HCT116 (cell line): ENCODE data around the gene CCDC61. TPM values are rescaled to one million over a fixed set of nuclear protein-coding genes. Genes with fewer than 3 reads are reported as not detected.
A peak's percentile ranks its signal among the peaks of the same experiment; 100 is the strongest.

Experiments used
- ATAC-seq: fragments of 200-7000 bp; cut with Tn5 transposase; 2 replicates; pipeline ENCODE4 v1.9.1; 2020; ENCODE audit warnings: mild to moderate bottlenecking, moderate library complexity
- BruUV-seq: library from RNA; stranded (reverse); fragments of 400-500 nt; replicated peaks from 2 replicates; lab custom pipeline; 2021; lab: Mats Ljungman, UMichigan
- CTCF ChIA-PET: fragments of 300-600 bp; sonication (Branson Sonifier 250); formaldehyde crosslinking; loops from one replicate; lab custom pipeline; 2021; ENCODE audit warnings: antibody characterized with exemption; lab: Charles Lee
- POLR2A ChIA-PET: fragments of 300-600, 350-600 bp; sonication (Branson Sonifier 250); formaldehyde crosslinking; loops from one replicate; lab custom pipeline; 2021; ENCODE audit warnings: antibody characterized with exemption; lab: Charles Lee
- RAD21 ChIA-PET, 2 experiments: fragments of 300-600 bp; sonication (Branson Sonifier 250); formaldehyde crosslinking; loops; one replicate each; lab custom pipeline; 2023; ENCODE audit warnings: low total read pairs in 2 of 2; ENCODE audit not compliant: uncharacterized antibody in 2 of 2, unreplicated experiment in 2 of 2, low non-redundant PET in 1 of 2; lab: Charles Lee
- DNase-seq: peaks from one replicate; pipeline ENCODE4 v3.0.0-alpha.2; 2010; ENCODE audit warnings: low read depth, low spot score
- H2AFZ ChIP-seq: fragments of 200-600 bp; shearing (Covaris generic), sonication (generic); 2 replicates; pipeline ENCODE4 v1.6.1; 2017; ENCODE audit warnings: low read depth, mixed run types, mixed read lengths, antibody characterized with exemption, low read length; ENCODE audit not compliant: poor library complexity, severe bottlenecking
- H3K27ac ChIP-seq: 2 replicates; pipeline ENCODE4 v1.5.1; 2012; ENCODE audit warnings: low read depth, low read length
- H3K27me3 ChIP-seq: fragments of 200-600 bp; sonication (generic); 2 replicates; pipeline ENCODE4 v1.6.1; 2016; ENCODE audit warnings: mixed run types, low read length, mixed read lengths; ENCODE audit not compliant: insufficient read depth
- H3K36me3 ChIP-seq, 2 experiments: fragments of 200-500 bp in 1 of 2; fragments of 200-600 bp in 1 of 2; sonication (Bioruptor generic) in 1 of 2; sonication (generic) in 1 of 2; 2 replicates each; pipeline versions ENCODE4 v1.5.1 to v1.6.1; 2014 to 2016; ENCODE audit warnings: low read length in 2 of 2, inconsistent platforms in 1 of 2, mixed read lengths in 1 of 2, mixed run types in 1 of 2; ENCODE audit not compliant: insufficient read depth in 2 of 2, control insufficient read depth in 1 of 2
- H3K4me1 ChIP-seq, 2 experiments: fragments of 200-600 bp in 1 of 2; sonication (generic) in 1 of 2; 2 replicates each; pipeline versions ENCODE4 v1.5.1 to v1.6.1; 2012 to 2017; ENCODE audit warnings: low read length in 2 of 2, inconsistent platforms in 1 of 2, mild to moderate bottlenecking in 1 of 2, mixed read lengths in 1 of 2, mixed run types in 1 of 2, moderate library complexity in 1 of 2; ENCODE audit not compliant: insufficient read depth in 2 of 2, control insufficient read depth in 1 of 2
- H3K4me2 ChIP-seq: fragments of 200-600 bp; sonication (generic); 2 replicates; pipeline ENCODE4 v1.6.1; 2017; ENCODE audit warnings: mixed run types, low read length, mixed read lengths
- H3K4me3 ChIP-seq, 2 experiments: fragments of 200-600 bp in 1 of 2; sonication (generic) in 1 of 2; replicated peaks in 1 of 2; 2 replicates each; pipeline ENCODE4 v1.5.1; 2011 to 2016; ENCODE audit warnings: low read length in 2 of 2, control low read depth in 1 of 2, low read depth in 1 of 2, mild to moderate bottlenecking in 1 of 2, mixed read lengths in 1 of 2, mixed run types in 1 of 2
- H3K79me2 ChIP-seq: fragments of 200-600 bp; sonication (generic); 2 replicates; pipeline ENCODE4 v1.6.1; 2017; ENCODE audit warnings: mild to moderate bottlenecking, mixed run types, low read length, moderate library complexity, mixed read lengths; ENCODE audit not compliant: insufficient read depth
- H3K9ac ChIP-seq: fragments of 200-600 bp; sonication (generic); 2 replicates; pipeline ENCODE4 v1.6.1; 2016; ENCODE audit warnings: low read length, mixed read lengths
- H3K9me2 ChIP-seq: fragments of 200-600 bp; sonication (generic), shearing (Covaris generic); 2 replicates; pipeline ENCODE4 v1.6.1; 2017; ENCODE audit warnings: mixed run types, mild to moderate bottlenecking, moderate library complexity; ENCODE audit not compliant: insufficient read depth
- H3K9me3 ChIP-seq, 2 experiments: fragments of 200-500 bp in 1 of 2; fragments of 200-600 bp in 1 of 2; sonication (Bioruptor generic) in 1 of 2; sonication (generic) in 1 of 2; 2 replicates each; pipeline ENCODE4 v1.6.1; 2014 to 2017; ENCODE audit warnings: low read length in 2 of 2, mixed read lengths in 2 of 2, inconsistent platforms in 1 of 2, low read depth in 1 of 2, mild to moderate bottlenecking in 1 of 2, mixed run types in 1 of 2, moderate library complexity in 1 of 2; ENCODE audit not compliant: control insufficient read depth in 1 of 2, insufficient read depth in 1 of 2
- H4K20me1 ChIP-seq: fragments of 200-600 bp; sonication (generic), shearing (Covaris generic); 2 replicates; pipeline ENCODE4 v1.6.1; 2017; ENCODE audit warnings: mixed run types, mild to moderate bottlenecking, moderate library complexity; ENCODE audit not compliant: insufficient read depth
- CBX3 ChIP-seq: IDR thresholded peaks from 2 replicates; pipeline ENCODE4 v1.6.1; 2012; ENCODE audit warnings: low read depth
- CTCF ChIP-seq, 3 experiments: fragments of 200-600 bp in 1 of 3; sonication (generic) in 1 of 3; IDR thresholded peaks in 2 of 3; conservative IDR thresholded peaks in 1 of 3; 2 replicates each; pipeline ENCODE4 v1.5.1; 2012 to 2017; ENCODE audit warnings: low read depth in 2 of 3, low read length in 2 of 3, antibody characterized with exemption in 1 of 3, borderline replicate concordance in 1 of 3, control low read depth in 1 of 3, mild to moderate bottlenecking in 1 of 3, mixed read lengths in 1 of 3, mixed run types in 1 of 3, moderate library complexity in 1 of 3; ENCODE audit not compliant: insufficient read depth in 1 of 3
- ELF1 ChIP-seq: IDR thresholded peaks from 2 replicates; pipeline ENCODE4 v1.6.1; 2012; ENCODE audit warnings: low read depth, borderline replicate concordance
- JUND ChIP-seq: IDR thresholded peaks from 2 replicates; pipeline ENCODE4 v1.6.1; 2012
- POLR2AphosphoS5 ChIP-seq: IDR thresholded peaks from 2 replicates; pipeline ENCODE4 v1.6.1; 2011; ENCODE audit warnings: mild to moderate bottlenecking, low read depth, low read length, moderate library complexity
- RAD21 ChIP-seq: IDR thresholded peaks from 2 replicates; pipeline ENCODE4 v1.6.1; 2012; ENCODE audit warnings: low read depth, mild to moderate bottlenecking
- YY1 ChIP-seq: IDR thresholded peaks from 2 replicates; pipeline ENCODE4 v1.6.1; 2011; ENCODE audit warnings: low read length, low read depth, moderate library complexity, mild to moderate bottlenecking; ENCODE audit not compliant: insufficient replicate concordance; ENCODE audit errors: extremely low read depth
- ZFX ChIP-seq: fragments of 450-650 bp; IDR thresholded peaks from 2 replicates; pipeline ENCODE4 v1.6.1; 2017
- intact Hi-C: fragments of 100-400 bp; cut with micrococcal nuclease; formaldehyde crosslinking; loops from 2 replicates; pipeline ENCODE4 v1.10.0; 2022
- total RNA-seq: library from RNA; stranded (reverse); gene quantifications from one replicate; pipeline ENCODE4 v1.2.1, GENCODE V29; 2021; ENCODE audit not compliant: unreplicated experiment
- TF ChIP-seq, protein P1 (sequence below): IDR thresholded peaks from 2 replicates; pipeline ENCODE4 v1.6.1; 2012
- TF ChIP-seq, protein P2 (sequence below): IDR thresholded peaks from 2 replicates; pipeline ENCODE4 v1.6.1; 2011; ENCODE audit warnings: mild to moderate bottlenecking, low read length, moderate library complexity; ENCODE audit not compliant: insufficient replicate concordance; ENCODE audit errors: extremely low read depth
- TF ChIP-seq, protein P3 (sequence below): IDR thresholded peaks from 2 replicates; pipeline ENCODE4 v1.6.1; 2012

The CCDC61 gene
- total RNA-seq, 1 experiment from 2014 or later: 12.2 TPM

GRCh38 chr19:46009530-46010510, 14.6 kb downstream of the CCDC61 start:
- Histone ChIP-seq H3K9me3 (no peaks in the 10 kb centered on the region), H4K20me1 (no peaks in the 10 kb centered on the region), H3K9ac (no peak overlapping the region), H3K79me2 (no peaks in the 10 kb centered on the region), H3K4me3 (no peak overlapping the region), H3K36me3 (no peaks in the 10 kb centered on the region; a peak in 1 of 4 replicates), H3K9me2 (no peaks in the 10 kb centered on the region), H3K4me1 (peaks cover 4 to 5% of the 10 kb centered on the region in 2 experiments; a peak in 2 of 4 replicates), H3K4me2 (no peak overlapping the region), H2AFZ (no peak overlapping the region), H3K27ac (no peak overlapping the region; the same call in 1 of the 2 replicates), H3K27me3 (no peaks in the 10 kb centered on the region)
- no TSS peak for BruUV-seq
- intact Hi-C loops: no loop called here
- TF ChIP-seq CBX3 (no peak), RAD21 (peak; percentile 57), CTCF (IDR thresholded peaks at IDR 0.05 in 2 of 3, conservative IDR thresholded peaks at IDR 0.05 in 1 of 3; ENCODE audit: borderline replicate concordance in 1 of 3, insufficient read depth in 1 of 3, low read depth in 2 of 3, low read length in 2 of 3) (peak; percentile 62 to 85 (median 82); a peak in 5 of 6 replicates), ELF1 (no peak), JUND (no peak), POLR2AphosphoS5 (no peak), ZFX (no peak), YY1 (no peak)
- TF ChIP-seq, protein P1, sequence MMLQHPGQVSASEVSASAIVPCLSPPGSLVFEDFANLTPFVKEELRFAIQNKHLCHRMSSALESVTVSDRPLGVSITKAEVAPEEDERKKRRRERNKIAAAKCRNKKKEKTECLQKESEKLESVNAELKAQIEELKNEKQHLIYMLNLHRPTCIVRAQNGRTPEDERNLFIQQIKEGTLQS: no peak
- TF ChIP-seq, protein P2, sequence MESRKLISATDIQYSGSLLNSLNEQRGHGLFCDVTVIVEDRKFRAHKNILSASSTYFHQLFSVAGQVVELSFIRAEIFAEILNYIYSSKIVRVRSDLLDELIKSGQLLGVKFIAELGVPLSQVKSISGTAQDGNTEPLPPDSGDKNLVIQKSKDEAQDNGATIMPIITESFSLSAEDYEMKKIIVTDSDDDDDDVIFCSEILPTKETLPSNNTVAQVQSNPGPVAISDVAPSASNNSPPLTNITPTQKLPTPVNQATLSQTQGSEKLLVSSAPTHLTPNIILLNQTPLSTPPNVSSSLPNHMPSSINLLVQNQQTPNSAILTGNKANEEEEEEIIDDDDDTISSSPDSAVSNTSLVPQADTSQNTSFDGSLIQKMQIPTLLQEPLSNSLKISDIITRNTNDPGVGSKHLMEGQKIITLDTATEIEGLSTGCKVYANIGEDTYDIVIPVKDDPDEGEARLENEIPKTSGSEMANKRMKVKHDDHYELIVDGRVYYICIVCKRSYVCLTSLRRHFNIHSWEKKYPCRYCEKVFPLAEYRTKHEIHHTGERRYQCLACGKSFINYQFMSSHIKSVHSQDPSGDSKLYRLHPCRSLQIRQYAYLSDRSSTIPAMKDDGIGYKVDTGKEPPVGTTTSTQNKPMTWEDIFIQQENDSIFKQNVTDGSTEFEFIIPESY: no peak
- TF ChIP-seq, protein P3, sequence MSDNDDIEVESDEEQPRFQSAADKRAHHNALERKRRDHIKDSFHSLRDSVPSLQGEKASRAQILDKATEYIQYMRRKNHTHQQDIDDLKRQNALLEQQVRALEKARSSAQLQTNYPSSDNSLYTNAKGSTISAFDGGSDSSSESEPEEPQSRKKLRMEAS: no peak
- DNase-seq: peak; percentile 42
- ChIA-PET CTCF (interaction anchor here (0.8 to 1.6 kb wide), 8 partner anchors 14 to 256 kb away, joined by 3 to 8 read pairs (median 4); partner anchors contain the start of genes CCDC61, FOXA3 and SYMPK), POLR2A (no interaction called here), RAD21 (interaction anchor here in 1 of 2 experiments (0.6 kb wide), 1 partner anchor 49 kb away, joined by 3 read pairs; no protein-coding TSS in a partner anchor)
- peak; percentile 96 for ATAC-seq
